GM10847 (cell line): ENCODE data around the gene FAM120A.

Source experiments
- POLR2A ChIP-seq: IDR thresholded peaks from 2 replicates; pipeline ENCODE4 v1.6.1; 2011; ENCODE audit not compliant: insufficient read length; ENCODE audit errors: extremely low read depth

Gene FAM120A

GRCh38 chr9:93450945-93451815, at the start of gene FAM120A:
FAM120A (plus strand) TSS chr9:93451685; CDS start chr9:93451916, 231 bp downstream.
- TF ChIP-seq POLR2A = peak; percentile 67

- no peak for TF ChIP-seq POLR2A
These were observed 45.1 kb upstream of the FAM120A start for GRCh38 chr9:93406371-93406770.

GRCh38 chr9:93413530-93413929, 38.0 kb upstream of the FAM120A start:
- TF ChIP-seq POLR2A = no peak

- no peak for TF ChIP-seq POLR2A
These were observed 36.3 kb upstream of the FAM120A start for GRCh38 chr9:93415176-93415690.

GRCh38 chr9:93416530-93417235, 34.8 kb upstream of the FAM120A start:
- no peak for TF ChIP-seq POLR2A

GRCh38 chr9:93417538-93417937, 33.9 kb upstream of the FAM120A start:
- TF ChIP-seq POLR2A = no peak

DNA sequence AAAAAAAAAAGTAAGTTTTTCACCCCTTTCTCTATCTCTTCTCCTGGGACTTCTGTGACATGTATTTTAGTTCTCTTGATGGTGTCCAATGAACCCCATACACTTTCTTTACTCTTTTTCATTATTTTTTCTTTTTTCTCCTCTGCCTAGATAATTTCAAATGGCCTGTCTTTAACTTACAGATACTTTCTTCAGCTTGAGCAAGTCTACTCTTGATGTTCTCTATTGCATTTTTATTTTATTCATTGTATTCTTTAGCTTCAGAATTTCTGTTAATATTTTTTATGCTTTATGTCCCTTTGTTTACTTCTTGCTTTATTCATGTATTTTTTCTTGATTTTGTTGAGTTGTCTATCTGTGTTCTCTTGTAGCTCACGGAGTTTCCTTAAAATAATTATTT, 32.5 kb upstream of the FAM120A start:
- no peak for TF ChIP-seq POLR2A

GRCh38 chr9:93422977-93423616, 28.4 kb upstream of the FAM120A start:
- TF ChIP-seq POLR2A = no peak

DNA sequence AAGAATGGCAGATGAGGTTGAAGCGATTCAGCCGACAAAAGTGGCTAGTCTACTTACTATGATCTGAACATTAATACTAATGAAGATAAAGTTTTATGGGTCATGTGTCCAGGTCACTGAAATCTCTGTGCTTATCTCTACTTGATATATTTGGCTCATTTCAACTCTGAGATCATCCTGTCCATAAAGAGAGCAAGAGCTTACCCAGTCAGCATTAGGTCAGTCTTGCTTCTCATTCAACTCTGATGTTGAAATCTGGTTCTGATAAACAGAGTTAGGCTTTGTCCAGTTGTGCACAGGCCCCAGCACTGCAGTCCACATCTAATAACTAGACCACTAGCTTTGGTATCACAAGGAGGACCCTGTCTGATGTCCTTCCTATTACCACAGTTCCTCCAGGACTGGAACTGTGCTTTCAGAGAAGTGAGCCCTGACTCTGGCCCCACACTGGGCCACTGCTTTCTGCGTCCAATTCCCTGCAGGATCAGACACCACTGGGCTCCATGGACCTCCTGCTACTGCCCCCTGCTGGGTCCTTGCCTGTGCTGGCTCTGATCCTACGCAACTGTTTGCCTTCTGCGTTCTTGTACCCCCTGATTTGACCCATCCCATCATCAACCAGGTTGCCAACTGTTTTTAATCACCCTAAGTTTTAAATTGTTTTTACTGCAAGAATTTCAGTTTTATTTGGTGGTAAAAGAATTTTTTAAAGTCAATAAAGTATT, 23.7 kb upstream of the FAM120A start:
- TF ChIP-seq POLR2A = no peak

DNA sequence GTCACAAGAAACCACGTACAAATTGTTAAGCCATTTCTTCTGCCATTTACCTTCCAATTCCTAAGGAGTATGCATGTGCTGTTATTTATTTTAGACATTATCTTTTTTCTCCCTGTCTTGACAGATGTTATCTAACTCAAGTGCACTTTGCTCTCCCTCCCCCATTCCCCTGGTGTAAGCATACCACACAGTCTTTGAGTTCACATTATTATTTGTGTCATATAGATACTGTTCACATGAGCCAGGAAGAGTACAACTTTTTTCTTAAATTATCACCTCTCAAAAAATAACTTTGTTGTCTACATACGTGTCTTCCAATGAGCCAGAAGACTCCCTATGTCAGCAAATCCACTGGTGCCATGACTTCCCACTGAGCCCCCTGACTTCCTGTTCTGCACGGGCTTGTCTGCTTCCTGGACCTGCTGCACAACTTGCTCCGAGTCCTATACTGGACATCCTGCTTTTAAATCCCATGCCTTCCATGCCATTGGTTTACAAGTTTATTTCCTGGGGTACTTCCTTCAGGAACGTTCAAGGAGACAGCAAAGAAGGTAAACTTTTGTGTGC, 19.9 kb upstream of the FAM120A start:
- no peak for TF ChIP-seq POLR2A

GRCh38 chr9:93432964-93433363, 18.5 kb upstream of the FAM120A start:
- TF ChIP-seq POLR2A = no peak

GRCh38 chr9:93434056-93434455, 17.4 kb upstream of the FAM120A start:
- no peak for TF ChIP-seq POLR2A

DNA sequence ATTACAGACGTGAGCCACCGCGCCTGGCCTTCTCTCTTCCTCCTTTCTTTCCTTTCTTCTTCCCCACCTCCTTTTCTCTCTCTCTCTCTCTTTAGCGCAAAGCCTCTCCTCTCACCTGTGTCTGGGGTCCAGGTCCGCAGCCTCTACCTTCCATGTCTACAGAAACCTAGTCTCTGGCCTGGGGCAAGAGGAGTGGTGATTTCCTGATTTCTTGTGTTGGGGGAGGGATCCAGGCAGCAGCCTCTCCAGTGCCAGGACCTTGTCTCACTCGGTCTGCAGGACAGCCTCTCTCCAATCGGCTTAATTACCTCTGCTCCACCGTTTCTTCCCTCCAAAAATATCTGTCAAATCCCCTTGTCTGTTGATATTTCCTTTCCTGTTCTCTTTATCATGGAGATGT, 16.1 kb upstream of the FAM120A start:
- no peak for TF ChIP-seq POLR2A

DNA sequence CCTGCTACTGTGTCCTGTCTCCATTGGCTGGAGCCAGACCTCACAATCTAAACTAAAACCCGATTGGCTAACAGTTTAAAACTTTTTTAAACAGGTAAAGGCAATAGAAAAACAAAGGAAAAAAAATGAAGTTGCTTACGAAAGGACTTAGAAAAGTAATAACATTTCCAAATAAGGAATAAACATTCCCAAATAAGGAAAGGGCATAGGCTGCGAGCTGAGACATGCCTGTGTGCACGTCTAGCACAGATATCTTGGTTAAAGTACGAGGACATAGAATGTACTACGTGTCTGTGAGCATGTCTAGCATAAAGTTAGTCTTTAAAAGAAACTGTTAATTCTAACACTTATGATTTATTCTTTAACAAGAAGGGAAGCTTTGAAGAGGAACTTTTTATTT, 15.3 kb upstream of the FAM120A start:
- no peak for TF ChIP-seq POLR2A
